Activated T-cell treated with anti-CD3 and anti-CD28 coated beads for 4 hours (primary cell): Measurements from ENCODE around the gene FRMPD3.
"Not testable (repeated sequence)": the region's sequence is repeated elsewhere in the genome, so short reads cannot be mapped to it uniquely, and the experiment has no call there.

Experiments used
- DNase-seq: peaks from one replicate; pipeline ENCODE4 v3.0.0-alpha.2; 2020

FRMPD3 gene

GRCh38 chrX:107448998-107449835 is at the start of gene FRMPD3:
Gene FRMPD3 (plus strand): TSS chrX:107449652. CDS start chrX:107526589, 76,937 bp downstream.
- DNase-seq = no peak

GRCh38 chrX:107420571-107420970 is 28.9 kb upstream of the FRMPD3 start:
- DNase-seq = no peak

- no peak for DNase-seq
Observed at GRCh38 chrX:107421337-107421861, 28.1 kb upstream of the FRMPD3 start.

GRCh38 chrX:107429090-107429489 is 20.4 kb upstream of the FRMPD3 start:
- DNase-seq = no peak

GRCh38 chrX:107440187-107440586 is 9.3 kb upstream of the FRMPD3 start:
- DNase-seq = no peak

- no peak for DNase-seq
Observed at GRCh38 chrX:107440692-107441091, 8.8 kb upstream of the FRMPD3 start.

- no peak for DNase-seq
Observed at GRCh38 chrX:107442914-107443527, 6.4 kb upstream of the FRMPD3 start.

- DNase-seq = no peak
Observed at GRCh38 chrX:107445146-107445545, 4.3 kb upstream of the FRMPD3 start.

GRCh38 chrX:107445631-107446030 is 3.8 kb upstream of the FRMPD3 start:
- DNase-seq = no peak

GRCh38 chrX:107447642-107448041 is 1.8 kb upstream of the FRMPD3 start:
- no peak for DNase-seq

- DNase-seq = no peak
Observed at GRCh38 chrX:107448625-107448997, 841 bp upstream of the FRMPD3 start.

GRCh38 chrX:107450823-107451509 is 1.5 kb downstream of the FRMPD3 start:
- DNase-seq = no peak

- no peak for DNase-seq
Observed at GRCh38 chrX:107451731-107452130, 2.3 kb downstream of the FRMPD3 start.

- DNase-seq = no peak
Observed at GRCh38 chrX:107452581-107452980, 3.1 kb downstream of the FRMPD3 start.

GRCh38 chrX:107454302-107454701 is 4.8 kb downstream of the FRMPD3 start:
- DNase-seq = no peak

- no peak for DNase-seq
Observed at GRCh38 chrX:107457289-107457688, 7.8 kb downstream of the FRMPD3 start.

GRCh38 chrX:107465932-107466620 is 16.6 kb downstream of the FRMPD3 start:
- DNase-seq = no peak

GRCh38 chrX:107467271-107467670 is 17.8 kb downstream of the FRMPD3 start:
- DNase-seq = no peak

GRCh38 chrX:107470198-107470597 is 20.7 kb downstream of the FRMPD3 start:
- no peak for DNase-seq

GRCh38 chrX:107470971-107471370 is 21.5 kb downstream of the FRMPD3 start:
- no peak for DNase-seq

GRCh38 chrX:107471420-107471819 is 22.0 kb downstream of the FRMPD3 start:
- DNase-seq = not testable (repeated sequence)

- no peak for DNase-seq
Observed at GRCh38 chrX:107477406-107477805, 28.0 kb downstream of the FRMPD3 start.

GRCh38 chrX:107480272-107480671 is 30.8 kb downstream of the FRMPD3 start:
- no peak for DNase-seq
